Measurements from ENCODE around the gene SOX3.

GRCh38 chrX:140508958-140509357, 4.1 kb upstream of the SOX3 start:
- TF ChIP-seq CTCF (IDR thresholded peaks at IDR 0.05) (no peak), POLR2AphosphoS5 (IDR thresholded peaks at IDR 0.05) (no peak), POLR2A (IDR thresholded peaks at IDR 0.05; ENCODE audit: low read depth) (no peak)

Data from esophagus muscularis mucosa (tissue), 3 donors.